ENCODE data around the gene IL19.
"Not testable (repeated sequence)": the region's sequence is repeated elsewhere in the genome, so short reads cannot be mapped to it uniquely, and the experiment has no call there.

IL19 gene

DNA sequence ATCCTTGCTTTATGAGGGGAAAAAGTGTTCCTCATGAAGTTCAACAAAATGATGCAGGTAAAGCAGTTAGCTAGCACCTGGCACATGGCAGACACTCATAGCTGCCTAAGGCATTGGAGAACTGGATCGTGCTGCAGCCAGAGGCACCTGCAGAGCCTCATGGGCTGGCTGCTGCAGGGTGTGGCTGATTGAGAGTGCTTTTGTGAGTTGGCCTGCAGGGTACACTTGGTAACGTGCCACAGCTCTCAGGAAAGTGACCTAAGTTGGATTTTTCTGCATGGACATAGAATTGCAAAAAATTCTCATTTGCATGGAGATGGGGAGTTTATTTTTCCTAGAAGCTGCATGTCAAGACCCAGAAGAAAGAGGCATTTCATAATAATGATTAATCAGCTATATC lies 63.2 kb downstream of the IL19 start:
- no peak for DNase-seq (ENCODE audit: low read depth)

DNA sequence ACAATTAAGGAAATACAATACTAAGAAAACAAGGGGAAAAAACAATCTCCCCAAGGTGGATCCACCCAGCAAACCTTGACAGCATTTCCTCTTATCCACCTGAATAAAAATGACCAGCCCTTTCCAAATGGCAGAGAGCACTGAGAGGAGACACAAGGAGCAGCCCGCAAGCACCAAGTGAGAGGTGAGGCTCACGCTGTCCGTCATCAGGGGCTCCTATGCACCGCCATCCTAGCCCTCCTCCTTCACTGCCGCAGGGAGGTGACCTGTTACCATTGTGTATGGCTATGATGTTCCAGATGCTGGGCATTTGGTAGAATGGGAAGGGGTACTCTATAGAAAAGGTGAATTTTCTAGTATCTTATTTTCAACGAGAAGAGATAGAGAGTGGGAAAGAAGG lies 63.6 kb downstream of the IL19 start:
- no peak for DNase-seq (ENCODE audit: low read depth)

DNA sequence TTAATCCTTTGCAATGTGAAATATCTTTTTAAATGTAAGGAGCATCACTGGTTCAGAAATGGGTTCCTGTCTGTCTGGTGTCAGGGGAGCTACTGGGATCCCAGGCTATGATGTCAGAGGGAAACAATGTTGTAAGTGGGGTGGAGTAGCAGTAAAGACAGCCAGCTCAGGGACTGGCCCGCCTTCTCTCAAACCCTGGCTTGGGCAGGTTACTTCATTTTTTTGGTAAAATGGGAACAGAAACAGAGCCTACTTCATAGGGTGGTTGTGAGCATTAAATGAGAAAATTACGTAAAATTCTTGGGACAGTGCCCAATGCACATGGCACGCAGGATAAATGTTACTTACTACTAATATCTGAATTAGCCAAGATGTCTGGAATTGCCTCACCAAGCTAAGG lies 64.1 kb downstream of the IL19 start:
- DNase-seq (ENCODE audit: low read depth) = no peak

DNA sequence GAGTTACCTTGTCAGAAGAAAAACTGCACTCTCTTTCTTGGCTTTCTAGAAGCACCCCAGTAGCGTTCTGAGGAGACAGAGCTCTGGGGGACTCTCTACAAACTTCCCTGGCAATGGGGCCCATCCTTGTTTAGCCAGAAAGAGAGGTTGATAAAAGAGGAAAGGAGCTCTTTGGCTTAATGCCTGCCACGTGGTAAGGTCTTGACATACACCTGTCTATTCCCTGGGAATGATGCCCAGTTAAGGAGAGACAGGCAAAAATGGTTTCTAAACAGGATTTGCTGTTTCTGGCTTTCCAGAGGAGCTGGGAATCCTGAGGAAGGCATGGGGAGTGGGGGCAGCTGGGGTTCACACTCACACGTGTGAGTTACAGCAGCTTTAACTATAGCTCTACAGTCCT lies 64.6 kb downstream of the IL19 start:
- no peak for DNase-seq (ENCODE audit: low read depth)

DNA sequence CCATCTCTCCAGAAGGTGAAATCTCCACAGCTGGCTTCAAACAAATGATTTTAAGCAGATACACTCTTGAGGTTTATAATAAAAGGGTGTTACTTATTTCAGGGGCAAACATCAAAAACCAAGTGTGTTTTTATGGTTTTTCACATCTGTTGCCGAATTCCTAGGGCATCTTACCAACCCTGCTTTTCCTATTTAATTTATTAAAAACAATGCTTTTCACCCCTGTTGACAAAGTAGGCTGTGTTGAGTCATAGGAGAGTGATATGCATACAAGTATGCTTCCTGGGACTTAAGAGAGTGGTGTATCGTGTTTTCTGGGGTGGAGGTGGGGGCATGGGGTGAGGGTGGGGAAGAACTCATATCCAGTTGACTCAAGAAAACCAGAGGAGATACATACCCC lies 65.5 kb downstream of the IL19 start:
- no peak for DNase-seq (ENCODE audit: low read depth)

DNA sequence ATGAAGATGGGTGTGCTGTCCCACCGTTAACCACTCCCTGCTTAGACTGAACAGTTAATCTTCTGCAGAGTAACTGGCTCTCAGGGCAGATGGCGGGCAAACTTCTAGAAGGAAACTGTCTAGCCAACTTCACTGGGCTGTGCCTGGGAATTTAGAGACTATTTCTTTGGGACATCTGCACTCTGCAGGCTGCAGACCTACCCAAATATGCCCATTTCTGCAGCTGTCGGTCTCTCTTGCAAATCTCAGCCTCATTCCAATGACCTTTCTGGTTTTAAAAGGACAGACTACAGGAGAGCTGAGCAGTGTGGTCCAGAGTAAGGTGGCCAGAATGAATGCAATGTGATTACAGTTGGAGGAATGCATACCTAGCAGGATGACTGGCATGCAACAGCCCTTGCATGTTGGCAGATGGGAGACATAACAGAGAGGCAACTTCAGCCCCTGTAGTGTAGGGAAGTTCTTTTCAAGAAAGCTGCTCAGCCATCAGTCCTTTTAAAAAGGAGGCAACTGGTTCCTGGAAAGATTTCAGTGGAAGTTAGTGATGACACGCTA lies 68.5 kb downstream of the IL19 start:
- DNase-seq (ENCODE audit: low read depth) = no peak

DNA sequence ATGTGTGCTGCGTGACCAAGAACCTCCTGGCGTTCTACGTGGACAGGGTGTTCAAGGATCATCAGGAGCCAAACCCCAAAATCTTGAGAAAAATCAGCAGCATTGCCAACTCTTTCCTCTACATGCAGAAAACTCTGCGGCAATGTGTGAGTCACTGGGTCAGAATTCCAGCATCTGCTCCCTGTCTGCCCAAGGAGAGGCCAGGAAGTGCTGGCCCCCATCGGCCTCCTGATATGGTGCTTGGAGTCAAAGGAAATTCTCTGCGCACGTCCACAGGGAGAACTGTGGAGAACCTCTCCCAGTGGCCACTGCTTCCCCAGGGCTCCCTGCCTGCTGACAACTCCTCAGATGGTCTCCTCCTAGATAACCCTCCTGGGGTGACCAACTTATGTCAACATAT lies 69.3 kb downstream of the IL19 start:
- DNase-seq (ENCODE audit: low read depth) = no peak

DNA sequence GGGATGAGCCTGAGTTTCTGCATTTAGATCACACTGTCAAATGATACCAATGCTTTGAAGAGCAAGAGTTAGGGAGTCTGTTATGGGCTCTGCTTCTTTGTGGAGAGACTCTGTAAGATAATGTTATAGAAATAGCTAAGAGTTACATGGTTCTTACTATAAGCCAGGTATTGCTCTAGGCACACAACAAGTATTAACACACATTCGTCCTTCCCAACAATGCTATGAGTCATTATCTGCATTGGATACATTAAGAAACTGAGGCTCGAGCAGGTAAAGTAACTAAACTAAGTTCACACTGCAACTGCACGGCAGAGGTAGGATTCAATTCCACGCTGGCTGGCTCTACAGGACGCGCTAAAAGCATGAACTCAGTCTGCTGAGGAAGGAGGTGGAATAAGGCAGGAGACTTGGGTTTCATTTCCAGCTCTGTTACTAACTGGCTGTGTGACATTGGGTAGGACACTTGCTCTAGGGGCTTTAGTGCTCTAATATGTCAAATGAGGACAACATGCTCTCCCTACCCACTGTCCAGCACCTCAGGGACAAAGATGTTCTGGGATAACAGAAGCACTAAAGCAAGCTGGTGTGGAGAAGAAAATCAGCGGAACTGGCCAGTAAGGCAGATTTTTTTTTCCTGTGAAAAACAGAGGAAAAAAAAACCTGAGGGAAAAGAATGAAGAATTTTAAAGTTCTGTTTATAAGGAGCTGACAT lies 71.2 kb downstream of the IL19 start:
- no peak for DNase-seq (ENCODE audit: low read depth)

DNA sequence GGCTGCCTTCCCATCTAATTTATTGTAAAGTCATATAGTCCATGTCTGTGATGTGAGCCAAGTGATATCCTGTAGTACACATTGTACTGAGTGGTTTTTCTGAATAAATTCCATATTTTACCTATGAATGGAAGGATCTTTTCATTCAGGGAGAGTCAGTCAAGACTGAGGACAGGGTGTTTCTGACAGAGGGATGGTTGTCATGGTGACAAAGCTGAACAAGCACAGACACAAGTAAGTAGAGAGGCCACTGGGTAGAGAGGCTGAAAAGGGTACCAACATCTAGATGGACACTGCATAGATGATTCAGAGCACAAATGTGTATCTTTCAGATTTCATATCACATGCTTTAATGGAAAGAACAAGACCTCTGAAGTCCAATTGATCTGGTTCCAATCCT lies 72.3 kb downstream of the IL19 start:
- DNase-seq (ENCODE audit: low read depth) = no peak

DNA sequence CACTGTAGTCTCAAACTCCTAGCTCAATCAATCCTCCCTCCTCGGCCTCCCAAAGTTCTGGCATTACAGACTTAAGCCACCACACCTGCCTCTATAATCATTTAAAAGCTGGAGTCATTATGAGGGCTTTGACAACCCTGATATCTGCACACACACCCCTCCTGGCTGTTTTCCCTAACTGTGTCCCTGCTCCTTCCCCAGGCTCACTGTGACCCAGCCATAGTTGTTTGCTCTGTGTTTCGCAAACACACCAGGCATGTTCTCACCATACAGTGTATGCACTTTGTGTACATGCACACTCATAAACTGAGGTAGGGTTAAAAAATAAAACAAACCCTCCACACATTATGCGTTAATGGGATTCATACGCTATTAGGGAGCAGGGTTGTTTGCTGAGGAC lies 73.1 kb downstream of the IL19 start:
- DNase-seq (ENCODE audit: low read depth) = no peak

DNA sequence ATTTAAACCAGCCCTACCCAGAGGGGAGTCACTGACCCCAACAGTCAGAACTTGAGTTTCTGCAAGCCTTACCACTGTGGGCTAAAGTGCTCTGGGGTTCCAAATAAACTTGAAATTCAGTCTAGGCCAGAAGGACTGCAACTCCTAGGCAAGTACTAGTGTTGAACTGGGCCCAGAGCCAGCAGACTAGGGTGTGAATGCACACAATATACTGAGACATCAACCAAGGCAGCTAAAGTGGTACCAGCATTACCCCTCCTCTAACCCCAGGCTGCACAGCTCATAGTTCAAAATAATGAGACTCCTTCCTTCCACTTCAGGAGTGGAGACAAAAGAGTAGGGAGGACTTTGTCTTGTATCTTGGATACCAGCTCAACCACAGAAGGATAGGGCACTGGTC lies 75.9 kb downstream of the IL19 start:
- DNase-seq (ENCODE audit: low read depth) = no peak

DNA sequence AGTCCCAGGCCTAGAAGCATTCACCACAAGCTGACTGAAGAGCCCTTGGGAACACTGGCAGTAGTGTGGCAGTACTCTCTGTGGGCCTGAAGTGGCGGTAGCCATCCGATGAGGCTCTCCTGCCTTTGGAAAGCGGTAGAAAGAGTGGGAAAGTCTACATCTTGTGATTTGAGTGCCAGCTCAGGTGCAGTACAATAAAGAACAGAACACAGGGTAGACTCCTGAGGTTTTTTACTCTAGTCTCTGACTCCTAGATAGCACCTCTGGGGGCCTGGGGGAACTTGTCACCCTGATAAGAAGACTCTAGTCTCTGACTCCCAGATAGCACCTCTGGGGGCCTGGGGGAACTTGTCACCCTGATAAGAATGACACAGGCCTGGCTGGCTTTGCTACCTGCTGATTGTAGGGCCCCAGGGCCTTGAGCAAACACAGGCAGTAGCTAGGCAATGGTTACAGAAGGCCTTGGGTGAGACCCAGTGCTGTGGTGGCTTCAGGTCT lies 76.8 kb downstream of the IL19 start:
- no peak for DNase-seq (ENCODE audit: low read depth)

DNA sequence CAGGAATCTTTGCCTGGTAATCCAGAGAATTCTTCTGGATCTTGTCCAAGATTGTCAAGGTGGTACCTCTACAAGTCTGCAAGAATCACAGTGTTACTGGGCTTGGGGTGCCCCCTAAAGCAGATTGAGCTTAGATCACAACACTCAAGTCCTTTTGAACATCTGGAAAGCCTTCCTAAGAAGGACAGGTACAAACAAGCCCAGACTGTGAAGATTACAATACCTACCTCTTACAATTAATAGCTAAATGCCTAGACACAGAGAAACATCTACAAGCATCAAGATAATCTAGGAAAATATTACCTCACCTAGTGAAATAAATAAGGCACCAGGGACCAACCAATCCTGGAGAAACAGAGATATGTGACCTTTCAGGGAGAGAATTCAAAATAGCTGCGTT lies 77.4 kb downstream of the IL19 start:
- DNase-seq (ENCODE audit: low read depth) = no peak

DNA sequence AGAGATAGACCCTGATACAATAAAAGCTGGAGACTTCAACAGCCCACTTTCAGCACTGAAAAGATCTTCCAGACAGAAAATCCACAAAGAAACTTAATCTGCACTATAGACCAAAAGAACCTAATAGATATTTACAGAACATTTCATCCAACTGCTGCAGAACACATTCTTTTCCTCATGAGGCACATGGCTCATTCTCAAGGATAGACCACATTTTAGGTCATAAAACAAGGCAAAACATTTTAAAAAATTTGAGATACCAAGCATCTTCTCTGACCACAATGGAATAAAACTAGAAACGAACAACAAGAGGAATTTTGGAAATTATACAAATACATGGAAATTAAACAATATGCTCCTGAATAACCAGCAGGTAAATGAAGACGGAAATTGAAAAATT lies 79.8 kb downstream of the IL19 start:
- DNase-seq (ENCODE audit: low read depth) = no peak

DNA sequence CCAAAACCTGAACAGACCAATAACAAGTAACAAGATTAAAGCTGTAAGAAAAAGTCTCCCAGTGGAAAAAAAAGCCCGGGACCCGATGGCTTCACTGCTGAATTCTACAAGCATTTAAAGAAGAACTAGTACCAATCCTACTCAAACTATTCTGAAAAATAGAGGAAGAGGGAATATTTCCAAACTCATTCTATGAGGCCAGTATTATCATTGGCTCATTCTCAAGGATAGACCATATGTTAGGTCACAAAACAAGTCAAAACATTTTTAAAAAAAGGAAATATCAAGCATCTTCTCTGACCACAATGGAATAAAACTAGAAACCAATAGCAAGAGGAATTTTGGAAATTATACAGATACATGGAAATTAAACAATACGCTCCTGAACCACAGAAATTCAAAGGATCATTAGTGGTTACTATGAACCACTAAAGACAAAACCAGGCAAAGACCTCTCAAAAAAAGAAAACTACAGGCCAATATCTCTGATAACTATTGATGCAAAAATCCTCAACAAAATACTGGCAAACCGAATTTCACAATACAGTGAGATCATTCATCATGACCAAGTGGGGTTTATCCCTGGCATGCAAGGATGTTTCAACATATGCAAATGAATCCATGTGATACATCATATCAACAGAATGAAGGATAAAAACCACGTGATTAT lies 80.9 kb downstream of the IL19 start:
- DNase-seq (ENCODE audit: low read depth) = no peak

DNA sequence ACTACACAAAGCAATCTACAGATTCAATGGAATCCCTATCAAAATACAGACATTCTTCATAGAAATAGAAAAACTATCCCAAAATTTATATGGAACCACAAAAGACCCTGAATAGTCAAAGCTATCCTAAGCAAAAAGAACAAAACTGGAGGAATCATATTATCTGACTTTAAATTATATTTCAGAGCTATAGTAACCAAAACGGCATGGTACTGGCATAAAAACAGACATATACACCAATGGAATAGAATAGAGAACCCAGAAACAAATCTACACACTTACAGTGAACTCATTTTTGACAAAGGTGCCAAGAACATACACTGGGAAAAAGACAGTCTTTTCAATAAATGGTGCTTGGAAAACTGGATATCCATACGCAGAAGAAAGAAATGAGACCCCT lies 82.1 kb downstream of the IL19 start:
- DNase-seq (ENCODE audit: low read depth) = not testable (repeated sequence)

DNA sequence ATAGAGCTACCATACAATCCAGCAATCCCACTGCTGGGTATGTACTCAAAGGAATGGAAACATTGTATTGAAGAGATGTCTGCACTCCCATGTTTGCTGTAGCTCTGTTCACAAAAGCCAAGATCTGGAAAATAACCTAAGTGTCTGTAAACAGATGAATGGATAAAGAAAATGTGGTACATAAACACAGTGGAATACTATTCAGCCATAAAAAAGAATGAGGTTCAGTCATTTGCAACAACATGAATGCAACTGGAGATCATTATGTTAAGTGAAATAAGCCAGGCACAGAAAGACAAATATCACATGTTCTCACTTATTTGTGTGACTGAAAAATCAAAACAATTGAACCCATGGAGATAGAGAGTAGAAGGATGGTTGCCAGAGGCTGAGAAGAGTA lies 83.1 kb downstream of the IL19 start:
- not testable (repeated sequence) for DNase-seq (ENCODE audit: low read depth)

DNA sequence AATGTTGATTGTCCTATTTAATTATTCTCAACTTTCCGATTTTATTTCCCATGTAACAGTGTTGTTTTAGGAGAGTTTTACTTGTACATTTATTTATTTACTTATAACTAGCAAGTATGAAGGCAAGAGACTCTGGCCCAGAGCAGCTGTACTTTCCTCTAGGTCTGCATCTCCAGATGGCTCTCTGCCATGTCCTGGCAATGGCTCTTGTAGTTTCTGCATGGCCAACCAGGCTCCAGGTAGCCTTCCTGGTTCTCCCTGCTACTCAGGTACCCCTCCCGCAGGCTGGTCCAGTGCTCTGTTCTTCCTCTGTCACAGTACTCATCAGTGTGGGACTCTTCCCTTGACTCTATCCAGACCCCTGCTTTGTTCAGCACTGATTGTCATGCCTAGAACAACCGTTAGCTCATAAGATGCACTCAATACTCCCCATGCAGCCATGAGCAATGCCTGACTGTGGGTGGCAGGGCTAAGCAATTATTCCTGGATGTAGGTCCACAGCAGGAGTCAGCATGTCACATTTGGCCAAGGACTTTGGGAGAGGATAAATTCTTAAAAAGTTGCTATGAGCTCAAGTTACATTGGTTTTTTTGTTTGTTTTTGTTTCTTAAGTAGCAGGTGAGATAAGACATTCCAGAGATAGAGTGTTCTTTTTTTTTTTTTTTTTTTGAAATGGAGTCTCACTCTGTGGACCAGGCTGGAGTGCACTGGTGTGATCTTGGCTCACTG lies 84.0 kb downstream of the IL19 start:
- no peak for DNase-seq (ENCODE audit: low read depth)

DNA sequence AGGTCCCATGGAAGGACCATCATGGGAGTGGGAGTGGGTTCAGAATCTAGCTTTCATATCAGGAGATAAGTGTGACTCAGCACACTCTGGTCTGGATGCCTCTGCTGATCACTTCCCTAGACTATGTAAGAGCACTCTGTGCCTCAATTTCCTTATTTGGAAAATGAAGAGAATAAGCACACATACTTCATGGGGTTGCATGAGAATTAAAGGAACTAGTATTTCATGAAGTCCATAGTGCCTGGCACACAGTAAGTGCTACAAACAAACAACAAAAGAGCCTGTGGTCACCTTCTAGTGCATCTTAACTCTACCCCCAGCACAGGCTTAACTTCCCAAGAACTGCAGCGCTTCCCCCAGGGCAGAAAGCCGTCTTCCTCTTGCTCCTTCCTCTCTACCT lies 85.3 kb downstream of the IL19 start:
- no peak for DNase-seq (ENCODE audit: low read depth)

DNA sequence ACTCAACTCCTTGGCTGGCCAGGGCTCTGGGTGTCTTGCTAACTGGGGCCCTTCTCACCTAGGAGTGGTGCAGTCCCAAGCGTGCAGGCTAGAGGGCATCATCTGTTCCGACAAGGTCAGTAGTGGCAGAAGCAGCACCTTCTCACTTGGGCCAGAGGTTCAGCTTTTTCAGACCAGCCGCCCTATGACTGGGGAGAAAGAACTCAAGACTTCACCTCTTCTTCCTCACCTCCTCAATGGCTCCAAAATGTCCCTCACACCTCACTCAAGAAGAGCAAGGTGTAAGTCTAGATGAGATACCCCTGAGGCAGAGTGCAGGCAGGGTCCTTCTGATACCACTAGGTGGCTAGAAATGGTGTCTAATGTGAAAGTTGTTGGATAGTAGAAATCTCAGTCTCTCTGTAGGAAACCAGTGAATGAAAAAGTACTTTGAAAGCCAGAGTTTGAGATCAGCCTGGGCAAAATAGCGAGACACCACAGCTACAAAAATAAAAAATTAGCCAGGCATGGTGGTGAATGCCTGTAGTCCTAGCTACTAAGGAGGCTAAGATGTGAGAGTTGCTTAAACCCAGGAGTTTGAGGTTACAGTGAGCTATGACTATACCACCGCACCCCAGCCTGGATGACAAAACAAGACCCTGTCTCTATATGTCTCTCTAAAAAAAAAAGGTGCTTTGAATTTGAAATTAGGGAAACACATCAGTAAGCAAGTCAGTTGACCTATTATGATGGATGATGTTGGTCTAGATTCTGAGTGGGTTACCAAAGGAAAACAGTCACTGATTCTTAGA lies 86.3 kb downstream of the IL19 start:
- DNase-seq (ENCODE audit: low read depth) = no peak

DNA sequence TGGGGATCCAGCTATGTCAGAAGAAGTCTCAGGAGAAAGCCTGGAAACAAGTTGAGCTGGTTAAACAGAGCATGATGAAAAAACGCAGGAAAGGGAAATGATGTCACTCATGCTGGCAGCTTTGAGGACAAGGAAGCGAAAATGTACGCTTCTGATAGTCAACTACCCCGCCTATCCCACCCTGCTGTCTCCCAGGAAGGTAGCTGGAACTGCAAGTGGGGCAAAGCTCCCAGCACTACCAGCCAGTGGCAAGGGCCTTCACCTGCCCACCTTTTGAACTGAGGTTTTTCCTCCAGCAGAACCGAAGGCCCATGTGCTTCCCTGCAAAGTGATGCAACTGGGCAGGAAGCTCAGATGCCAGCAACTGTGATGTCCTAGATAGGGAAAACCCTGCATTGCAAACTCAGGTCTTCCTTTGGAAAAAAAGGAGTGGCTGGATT lies 88.5 kb downstream of the IL19 start:
- DNase-seq (ENCODE audit: low read depth) = no peak

DNA sequence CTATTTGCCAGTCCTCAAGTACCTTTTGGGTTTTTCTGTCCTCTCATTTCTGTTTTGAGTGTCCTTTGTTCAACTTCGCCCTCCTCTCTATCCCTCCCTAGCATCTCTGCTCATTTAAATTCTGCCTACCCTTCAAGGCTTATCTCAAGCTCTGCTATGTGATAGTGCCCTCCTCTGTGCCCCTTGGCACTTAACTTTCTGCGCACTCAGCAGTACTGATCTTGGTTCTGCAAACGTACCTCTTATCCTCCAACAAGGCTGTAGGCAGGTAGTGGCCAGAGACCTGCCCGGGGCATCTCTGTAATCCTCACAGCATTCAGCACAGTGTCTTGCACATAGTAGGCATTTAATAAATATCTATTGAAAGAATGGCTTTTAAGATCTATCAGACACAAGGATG lies 89.6 kb downstream of the IL19 start:
- no peak for DNase-seq (ENCODE audit: low read depth)

All from CMK (cell line).